ENCODE results near the gene PSORS1C2. TPM values are rescaled to one million over a fixed set of nuclear protein-coding genes. Genes with fewer than 3 reads are reported as not detected.
"Not testable (repeated sequence)": the region's sequence is repeated elsewhere in the genome, so short reads cannot be mapped to it uniquely, and the experiment has no call there.

The PSORS1C2 gene
- total RNA-seq, 1 donor from 2014 or later: not detected

DNA sequence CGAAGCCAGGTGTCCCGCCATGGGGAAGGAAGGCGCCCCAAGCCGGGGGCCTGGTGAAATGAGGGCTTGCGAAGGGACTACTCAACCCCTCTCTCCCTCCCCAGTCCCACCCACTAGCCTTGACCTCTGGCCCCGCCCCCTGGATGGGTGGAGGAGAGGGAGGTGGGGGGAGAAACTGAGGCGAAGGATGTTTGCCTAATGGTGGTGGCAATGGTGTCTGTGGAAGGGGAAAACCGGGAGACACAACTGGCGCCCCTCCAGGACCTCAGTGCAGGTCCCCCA is 31.7 kb upstream of the PSORS1C2 start, which contains the start of gene POU5F1:
Gene POU5F1, minus strand, starts transcription at position 83 of the 282 bp plus-strand sequence. Its CDS starts 62 bp downstream, at position 21.
- no peaks in the 10 kb centered on the region for H3K27me3 ChIP-seq
- H3K4me3 ChIP-seq: no peak within 1 kb of the TSS
- no peak for DNase-seq (ENCODE audit: extremely low spot score in 2 of 2)
- intact Hi-C loops (cut with DNase I): no loop called here
- no peaks in the 10 kb centered on the region for H3K36me3 ChIP-seq
- H3K27ac ChIP-seq: no peak within 1 kb of the TSS
- no peaks in the 10 kb centered on the region for H3K4me1 ChIP-seq
- no peaks in the 10 kb centered on the region for H3K9me3 ChIP-seq
- TF ChIP-seq POLR2AphosphoS5 (IDR thresholded peaks at IDR 0.05; ENCODE audit: insufficient read depth in 1 of 2, low read depth in 1 of 2): no peak
- TF ChIP-seq, protein P1, sequence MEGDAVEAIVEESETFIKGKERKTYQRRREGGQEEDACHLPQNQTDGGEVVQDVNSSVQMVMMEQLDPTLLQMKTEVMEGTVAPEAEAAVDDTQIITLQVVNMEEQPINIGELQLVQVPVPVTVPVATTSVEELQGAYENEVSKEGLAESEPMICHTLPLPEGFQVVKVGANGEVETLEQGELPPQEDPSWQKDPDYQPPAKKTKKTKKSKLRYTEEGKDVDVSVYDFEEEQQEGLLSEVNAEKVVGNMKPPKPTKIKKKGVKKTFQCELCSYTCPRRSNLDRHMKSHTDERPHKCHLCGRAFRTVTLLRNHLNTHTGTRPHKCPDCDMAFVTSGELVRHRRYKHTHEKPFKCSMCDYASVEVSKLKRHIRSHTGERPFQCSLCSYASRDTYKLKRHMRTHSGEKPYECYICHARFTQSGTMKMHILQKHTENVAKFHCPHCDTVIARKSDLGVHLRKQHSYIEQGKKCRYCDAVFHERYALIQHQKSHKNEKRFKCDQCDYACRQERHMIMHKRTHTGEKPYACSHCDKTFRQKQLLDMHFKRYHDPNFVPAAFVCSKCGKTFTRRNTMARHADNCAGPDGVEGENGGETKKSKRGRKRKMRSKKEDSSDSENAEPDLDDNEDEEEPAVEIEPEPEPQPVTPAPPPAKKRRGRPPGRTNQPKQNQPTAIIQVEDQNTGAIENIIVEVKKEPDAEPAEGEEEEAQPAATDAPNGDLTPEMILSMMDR (IDR thresholded peaks at IDR 0.05): no peak
- no peak for TF ChIP-seq POLR2A (IDR thresholded peaks at IDR 0.05)

DNA sequence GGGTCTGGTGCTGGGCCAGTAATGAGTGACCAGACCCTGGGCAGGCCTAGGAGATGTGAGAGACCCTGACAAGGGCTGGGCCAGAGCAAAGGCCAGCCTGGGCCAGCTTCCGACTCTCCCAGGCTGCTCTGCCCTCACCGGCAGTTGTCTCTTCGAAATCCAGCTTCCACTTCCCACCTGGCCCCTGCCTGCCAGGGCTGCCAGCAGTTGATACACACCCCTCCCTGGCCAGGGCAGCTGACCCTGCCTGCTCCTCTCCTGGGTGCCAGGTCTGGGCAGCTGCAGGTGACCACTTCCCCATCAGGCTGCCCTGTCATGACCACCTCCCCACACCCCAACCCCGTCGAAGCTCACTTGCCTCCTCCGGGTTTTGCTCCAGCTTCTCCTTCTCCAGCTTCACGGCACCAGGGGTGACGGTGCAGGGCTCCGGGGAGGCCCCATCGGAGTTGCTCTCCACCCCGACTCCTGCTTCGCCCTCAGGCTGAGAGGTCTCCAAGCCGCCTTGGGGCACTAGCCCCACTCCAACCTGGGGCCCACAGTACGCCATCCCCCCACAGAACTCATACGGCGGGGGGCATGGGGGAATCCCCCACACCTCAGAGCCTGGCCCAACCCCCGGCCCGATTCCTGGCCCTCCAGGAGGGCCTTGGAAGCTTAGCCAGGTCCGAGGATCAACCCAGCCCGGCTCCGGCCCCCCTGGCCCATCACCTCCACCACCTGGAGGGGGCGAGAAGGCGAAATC is 31.2 kb upstream of the PSORS1C2 start:
- H3K27ac ChIP-seq; H3K4me3 ChIP-seq; H3K36me3 ChIP-seq; intact Hi-C loops (cut with DNase I); H3K9me3 ChIP-seq; H3K27me3 ChIP-seq; H3K4me1 ChIP-seq; DNase-seq (ENCODE audit: extremely low spot score in 2 of 2): not testable (repeated sequence)

DNA sequence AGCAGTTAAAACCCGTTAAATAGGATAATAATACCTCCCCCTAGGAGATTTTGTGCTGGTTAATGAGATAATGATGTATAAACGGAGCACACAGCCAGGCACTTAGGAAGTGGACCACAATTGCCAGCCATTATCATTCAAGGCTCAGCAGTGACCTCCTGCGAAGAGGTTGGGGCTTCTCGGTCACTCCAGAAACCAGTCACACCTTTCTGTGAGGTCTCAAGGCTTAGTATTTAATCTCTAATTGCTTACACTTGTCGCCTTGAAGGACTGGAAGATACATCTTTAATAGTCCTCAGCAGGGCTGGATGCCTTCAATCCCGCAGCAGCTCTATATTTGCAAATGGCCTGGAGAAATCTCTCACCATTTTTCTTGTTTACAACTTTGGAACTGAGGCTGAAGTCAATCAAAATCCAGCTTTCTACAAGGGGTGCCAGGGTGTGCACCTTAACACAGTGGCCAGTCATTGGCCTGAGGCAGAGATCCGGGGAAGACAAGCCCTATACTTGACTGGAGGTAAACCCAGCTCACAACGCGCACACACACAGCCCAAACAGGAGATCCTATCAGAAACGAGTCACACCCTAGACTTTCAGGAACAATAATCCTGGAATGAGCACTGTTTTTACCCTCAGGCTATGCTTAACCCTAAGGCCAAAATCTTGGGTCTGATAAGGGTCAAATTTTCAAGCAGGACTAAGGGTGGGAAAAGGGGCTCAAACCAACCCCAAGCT is 30.4 kb upstream of the PSORS1C2 start:
- Histone ChIP-seq H3K27me3 (no peaks in the 10 kb centered on the region), H3K4me3 (no peak overlapping the region), H3K36me3 (no peaks in the 10 kb centered on the region), H3K27ac (no peak overlapping the region), H3K9me3 (no peaks in the 10 kb centered on the region), H3K4me1 (no peaks in the 10 kb centered on the region)
- no peak for DNase-seq (ENCODE audit: extremely low spot score in 2 of 2)
- TF ChIP-seq, protein P1 (IDR thresholded peaks at IDR 0.05): no peak
- TF ChIP-seq POLR2AphosphoS5 (IDR thresholded peaks at IDR 0.05; ENCODE audit: insufficient read depth in 1 of 2, low read depth in 1 of 2) (no peak), POLR2A (IDR thresholded peaks at IDR 0.05) (no peak)
- intact Hi-C loops (cut with DNase I): no loop called here

DNA sequence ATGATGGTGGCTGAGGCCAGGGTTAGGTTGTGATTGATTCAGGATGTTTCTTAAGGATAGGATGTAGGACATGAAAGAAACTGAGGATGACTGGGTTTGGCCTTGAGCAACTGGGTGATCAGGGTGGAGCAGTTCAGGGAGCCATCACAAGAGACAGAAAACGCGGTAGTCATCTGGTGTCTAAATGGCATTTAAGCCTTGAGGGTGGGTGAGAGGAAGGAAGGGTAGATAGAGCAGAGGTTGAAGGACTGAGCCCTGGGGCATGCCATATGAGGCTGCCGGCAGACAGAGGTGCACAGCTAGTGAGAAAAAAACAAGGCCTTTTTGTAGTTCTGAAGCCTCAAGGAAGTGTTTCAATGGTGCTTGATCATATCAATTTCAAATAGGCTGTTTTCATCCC is 29.7 kb upstream of the PSORS1C2 start:
- no peak for DNase-seq (ENCODE audit: extremely low spot score in 2 of 2)
- intact Hi-C loops (cut with DNase I): no loop called here
- Histone ChIP-seq H3K27ac (no peak overlapping the region), H3K4me3 (no peak overlapping the region), H3K9me3 (no peaks in the 10 kb centered on the region), H3K27me3 (no peaks in the 10 kb centered on the region), H3K36me3 (no peaks in the 10 kb centered on the region), H3K4me1 (no peaks in the 10 kb centered on the region)
- no peak for TF ChIP-seq POLR2AphosphoS5 (IDR thresholded peaks at IDR 0.05; ENCODE audit: insufficient read depth in 1 of 2, low read depth in 1 of 2)
- TF ChIP-seq POLR2A (IDR thresholded peaks at IDR 0.05): no peak
- TF ChIP-seq, protein P1 (IDR thresholded peaks at IDR 0.05): no peak

DNA sequence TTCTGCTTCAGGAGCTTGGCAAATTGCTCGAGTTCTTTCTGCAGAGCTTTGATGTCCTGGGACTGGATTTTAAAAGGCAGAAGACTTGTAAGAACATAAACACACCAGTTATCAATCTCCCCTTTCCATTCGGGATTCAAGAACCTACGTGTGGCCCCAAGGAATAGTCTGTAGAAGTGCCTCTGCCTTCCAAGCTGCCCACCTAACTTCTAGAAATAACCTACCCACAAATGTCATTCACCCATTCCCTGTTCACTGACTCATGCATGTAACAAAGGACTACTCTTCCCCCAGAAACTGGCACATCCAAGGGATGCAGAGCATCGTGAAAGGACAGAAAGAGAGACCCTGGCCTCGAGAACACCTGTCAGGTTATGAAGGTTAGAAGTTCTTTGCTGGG is 27.1 kb upstream of the PSORS1C2 start:
- no peaks in the 10 kb centered on the region for H3K27me3 ChIP-seq
- no peaks in the 10 kb centered on the region for H3K36me3 ChIP-seq
- DNase-seq (ENCODE audit: extremely low spot score in 2 of 2): no peak
- no peaks in the 10 kb centered on the region for H3K9me3 ChIP-seq
- intact Hi-C loops (cut with DNase I): no loop called here
- no peaks in the 10 kb centered on the region for H3K4me1 ChIP-seq
- no peak overlapping the region for H3K27ac ChIP-seq
- no peak for TF ChIP-seq POLR2A (IDR thresholded peaks at IDR 0.05)
- TF ChIP-seq POLR2AphosphoS5 (IDR thresholded peaks at IDR 0.05; ENCODE audit: insufficient read depth in 1 of 2, low read depth in 1 of 2): no peak
- TF ChIP-seq, protein P1 (IDR thresholded peaks at IDR 0.05): no peak
- H3K4me3 ChIP-seq: no peak overlapping the region

DNA sequence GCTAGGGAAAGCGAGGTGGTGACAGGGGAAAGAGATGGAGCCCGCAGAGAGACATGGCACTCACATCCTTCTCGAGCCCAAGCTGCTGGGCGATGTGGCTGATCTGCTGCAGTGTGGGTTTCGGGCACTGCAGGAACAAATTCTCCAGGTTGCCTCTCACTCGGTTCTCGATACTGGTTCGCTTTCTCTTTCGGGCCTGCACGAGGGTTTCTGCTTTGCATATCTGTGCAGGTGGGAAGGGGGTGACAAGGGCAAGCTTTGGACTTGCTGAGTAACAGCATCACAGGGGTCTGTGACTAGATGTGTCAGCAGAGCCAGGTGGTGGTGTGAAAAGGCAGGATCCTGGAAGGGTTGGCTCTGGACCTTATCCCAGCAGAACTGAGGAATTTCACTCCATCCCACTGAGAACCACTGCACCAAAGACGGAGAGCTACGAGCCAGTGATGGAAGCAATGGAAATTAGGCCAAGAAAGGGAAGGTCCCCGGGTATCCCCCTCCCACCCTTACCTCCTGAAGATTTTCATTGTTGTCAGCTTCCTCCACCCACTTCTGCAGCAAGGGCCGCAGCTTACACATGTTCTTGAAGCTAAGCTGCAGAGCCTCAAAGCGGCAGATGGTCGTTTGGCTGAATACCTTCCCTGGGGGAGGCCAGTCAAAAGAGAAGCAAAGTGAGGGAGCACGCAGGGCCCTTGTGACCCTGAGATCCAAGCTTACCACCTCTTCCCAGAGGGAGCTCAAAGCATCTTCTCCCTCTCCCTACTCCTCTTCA is 26.4 kb upstream of the PSORS1C2 start:
- H3K9me3 ChIP-seq; H3K4me1 ChIP-seq; H3K27ac ChIP-seq; H3K4me3 ChIP-seq; H3K36me3 ChIP-seq; H3K27me3 ChIP-seq; DNase-seq (ENCODE audit: extremely low spot score in 2 of 2); intact Hi-C loops (cut with DNase I): not testable (repeated sequence)

DNA sequence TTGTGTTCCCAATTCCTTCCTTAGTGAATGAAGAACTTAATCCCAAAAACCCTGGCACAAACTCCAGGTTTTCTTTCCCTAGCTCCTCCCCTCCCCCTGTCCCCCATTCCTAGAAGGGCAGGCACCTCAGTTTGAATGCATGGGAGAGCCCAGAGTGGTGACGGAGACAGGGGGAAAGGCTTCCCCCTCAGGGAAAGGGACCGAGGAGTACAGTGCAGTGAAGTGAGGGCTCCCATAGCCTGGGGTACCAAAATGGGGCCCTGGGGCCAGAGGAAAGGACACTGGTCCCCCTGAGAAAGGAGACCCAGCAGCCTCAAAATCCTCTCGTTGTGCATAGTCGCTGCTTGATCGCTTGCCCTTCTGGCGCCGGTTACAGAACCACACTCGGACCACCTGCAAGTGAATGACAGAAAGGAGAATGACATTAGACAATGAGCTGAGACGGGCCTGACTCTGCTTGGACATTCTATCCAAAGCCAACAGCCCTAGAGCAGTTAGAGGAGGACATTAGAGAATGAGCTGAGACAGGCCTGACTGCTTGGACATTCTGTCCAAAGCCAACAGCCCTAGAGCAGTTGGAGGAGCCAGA is 25.7 kb upstream of the PSORS1C2 start:
- DNase-seq (ENCODE audit: extremely low spot score in 2 of 2); H3K36me3 ChIP-seq; H3K27me3 ChIP-seq; H3K27ac ChIP-seq; H3K9me3 ChIP-seq; H3K4me1 ChIP-seq; H3K4me3 ChIP-seq; intact Hi-C loops (cut with DNase I): not testable (repeated sequence)

All from vagina (tissue), 2 donors.